SH-SY5Y (cell line): ENCODE data around the gene SLC2A4.

Experiments used
- GATA2 ChIP-seq: IDR thresholded peaks from 2 replicates; pipeline ENCODE4 v1.6.1; 2011; ENCODE audit warnings: mild to moderate bottlenecking, low read depth, low read length
- GATA3 ChIP-seq: IDR thresholded peaks from 2 replicates; pipeline ENCODE4 v1.6.1; 2011; ENCODE audit warnings: low read depth, mild to moderate bottlenecking, low read length, moderate library complexity

Gene SLC2A4

DNA sequence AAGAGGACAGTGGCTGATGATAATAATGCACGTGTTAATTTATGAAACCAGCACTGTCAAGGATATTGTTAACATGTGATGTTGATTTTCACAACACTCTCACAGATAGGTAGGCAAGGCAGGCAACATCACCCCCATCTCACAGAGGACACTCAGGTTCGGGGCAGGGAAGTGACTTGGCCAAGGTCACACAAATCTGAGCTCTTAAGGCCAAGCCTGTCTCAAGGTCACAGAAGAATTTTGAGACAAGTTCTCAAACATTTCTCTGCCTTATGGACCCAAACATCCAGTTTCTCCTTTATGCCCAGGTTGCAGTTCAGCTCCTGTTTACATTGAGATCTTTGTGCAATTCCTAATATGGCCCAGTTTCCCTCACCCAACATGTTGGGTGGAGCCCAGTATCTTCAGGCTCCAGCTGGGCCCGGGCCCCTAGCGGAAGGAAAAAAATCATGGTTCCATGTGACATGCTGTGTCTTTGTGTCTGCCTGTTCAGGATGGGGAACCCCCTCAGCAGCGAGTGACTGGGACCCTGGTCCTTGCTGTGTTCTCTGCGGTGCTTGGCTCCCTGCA, 1.3 kb downstream of the SLC2A4 start:
- TF ChIP-seq GATA2: no peak
- no peak for TF ChIP-seq GATA3

DNA sequence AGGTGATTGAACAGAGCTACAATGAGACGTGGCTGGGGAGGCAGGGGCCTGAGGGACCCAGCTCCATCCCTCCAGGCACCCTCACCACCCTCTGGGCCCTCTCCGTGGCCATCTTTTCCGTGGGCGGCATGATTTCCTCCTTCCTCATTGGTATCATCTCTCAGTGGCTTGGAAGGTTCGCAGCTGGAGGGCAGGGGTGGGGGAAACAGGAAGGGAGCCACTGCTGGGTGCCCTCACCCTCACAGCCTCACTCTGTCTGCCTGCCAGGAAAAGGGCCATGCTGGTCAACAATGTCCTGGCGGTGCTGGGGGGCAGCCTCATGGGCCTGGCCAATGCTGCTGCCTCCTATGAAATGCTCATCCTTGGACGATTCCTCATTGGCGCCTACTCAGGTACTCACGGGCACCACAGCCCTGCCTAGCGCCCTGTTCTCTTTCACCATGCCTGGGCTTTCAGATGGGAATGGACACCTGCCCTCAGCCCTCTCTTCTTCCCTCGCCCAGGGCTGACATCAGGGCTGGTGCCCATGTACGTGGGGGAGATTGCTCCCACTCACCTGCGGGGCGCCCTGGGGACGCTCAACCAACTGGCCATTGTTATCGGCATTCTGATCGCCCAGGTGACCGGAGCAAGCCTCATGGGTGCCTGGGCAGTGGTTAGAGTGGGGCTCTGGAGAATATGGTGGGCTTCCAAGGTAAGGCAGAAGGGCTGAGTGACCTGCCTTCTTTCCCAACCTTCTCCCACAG, 2.1 kb downstream of the SLC2A4 start:
- TF ChIP-seq GATA3: no peak
- no peak for TF ChIP-seq GATA2

- TF ChIP-seq GATA3 (no peak), GATA2 (no peak)
Observed at GRCh38 chr17:7284911-7285310, 3.4 kb downstream of the SLC2A4 start.

DNA sequence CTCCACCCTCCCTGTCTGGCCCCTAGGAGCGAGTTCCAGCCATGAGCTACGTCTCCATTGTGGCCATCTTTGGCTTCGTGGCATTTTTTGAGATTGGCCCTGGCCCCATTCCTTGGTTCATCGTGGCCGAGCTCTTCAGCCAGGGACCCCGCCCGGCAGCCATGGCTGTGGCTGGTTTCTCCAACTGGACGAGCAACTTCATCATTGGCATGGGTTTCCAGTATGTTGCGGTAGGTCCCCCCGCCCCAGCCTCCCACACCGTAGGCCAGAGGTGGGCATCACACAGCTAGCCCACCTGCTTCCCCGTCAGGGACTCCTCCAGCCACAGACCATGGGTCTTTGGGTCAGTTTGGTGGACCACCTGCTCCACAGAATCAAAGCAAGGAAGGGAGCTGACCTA, 4.2 kb downstream of the SLC2A4 start:
- no peak for TF ChIP-seq GATA2
- no peak for TF ChIP-seq GATA3

- no peak for TF ChIP-seq GATA2
- TF ChIP-seq GATA3: no peak
Observed at GRCh38 chr17:7289256-7290032, 7.9 kb downstream of the SLC2A4 start.

DNA sequence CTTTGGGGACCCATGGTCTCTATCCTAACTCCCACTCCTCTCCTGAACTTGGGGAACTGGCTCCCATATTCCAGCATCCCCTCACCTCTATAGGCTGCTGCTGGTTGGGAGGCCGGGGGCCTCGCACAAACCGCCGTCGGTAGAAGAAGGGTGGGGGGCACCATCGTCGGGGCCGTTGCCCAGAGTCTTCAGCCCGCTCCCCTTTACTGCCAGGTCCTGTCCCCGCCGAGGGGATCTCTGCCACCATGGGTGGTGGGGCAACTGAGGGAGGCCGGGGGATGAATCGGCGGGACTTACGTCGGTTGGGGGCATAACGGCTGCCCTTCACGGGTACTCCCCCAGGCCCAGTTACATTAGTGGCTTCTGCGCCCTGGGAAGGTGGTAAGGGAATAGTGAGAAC, 8.6 kb downstream of the SLC2A4 start:
- TF ChIP-seq GATA3 (no peak), GATA2 (no peak)

DNA sequence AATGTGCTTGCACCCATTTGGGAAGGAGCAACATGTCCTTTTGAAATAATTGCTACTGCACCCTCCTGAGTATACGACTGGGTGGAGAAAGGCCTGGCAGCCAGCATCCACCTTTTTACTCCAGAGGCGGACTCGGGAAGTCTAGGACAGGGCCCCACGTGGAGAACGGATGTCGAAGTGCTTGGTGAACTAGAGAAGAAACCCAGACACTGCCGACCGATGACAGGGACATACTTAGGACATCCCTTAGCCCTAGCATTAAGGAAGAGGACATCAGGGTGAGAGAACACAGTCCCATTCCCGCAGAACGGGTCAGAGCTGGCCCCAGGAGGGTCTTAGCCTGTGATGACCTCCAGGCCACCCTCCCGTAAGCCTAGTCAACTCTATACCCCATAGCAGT, 9.2 kb downstream of the SLC2A4 start:
- TF ChIP-seq GATA2: no peak
- no peak for TF ChIP-seq GATA3

DNA sequence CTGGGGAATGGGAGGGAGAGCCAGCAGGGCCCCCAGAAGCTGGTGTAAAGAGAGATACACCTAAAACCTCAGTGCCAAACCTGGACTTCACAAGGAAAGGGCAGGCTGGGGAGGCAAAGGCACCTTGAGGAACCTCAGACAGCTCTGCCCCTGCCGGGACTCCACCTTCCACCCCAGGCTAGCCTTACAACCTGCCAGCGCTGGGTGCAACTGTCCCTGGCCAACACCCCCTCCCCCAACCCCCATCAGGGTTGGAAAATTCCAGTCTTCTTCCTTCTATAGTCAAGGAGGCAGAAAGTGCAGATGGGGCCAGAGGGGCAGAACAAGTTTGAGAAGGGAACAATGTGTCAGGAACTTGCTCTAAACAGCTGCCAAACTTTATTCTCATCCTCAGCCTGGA, 10.7 kb downstream of the SLC2A4 start:
- TF ChIP-seq GATA2 (no peak), GATA3 (no peak)

DNA sequence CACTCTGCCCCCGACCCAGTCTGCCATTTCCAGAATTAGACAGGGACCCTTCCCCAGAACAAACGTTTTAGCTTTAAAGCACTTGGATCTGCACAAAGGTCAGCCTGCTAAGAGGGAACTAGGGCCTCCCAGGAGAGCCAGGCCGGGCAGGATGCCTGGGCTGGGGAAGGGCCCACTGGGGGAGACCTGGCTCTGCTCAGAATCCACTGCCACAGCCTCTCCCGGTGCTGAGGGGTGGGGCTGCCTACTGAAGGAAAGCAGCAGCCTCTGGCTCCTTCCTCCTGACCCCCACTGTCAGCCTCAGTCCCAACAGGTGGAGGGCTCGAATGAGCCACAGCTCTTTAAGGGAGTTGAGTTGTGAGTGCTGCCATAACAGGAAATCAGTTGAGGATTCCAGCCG, 11.2 kb downstream of the SLC2A4 start:
- TF ChIP-seq GATA3: no peak

- TF ChIP-seq GATA2: no peak
- TF ChIP-seq GATA3: no peak
Observed at GRCh38 chr17:7293159-7293558, 11.6 kb downstream of the SLC2A4 start.

- TF ChIP-seq GATA3 (no peak), GATA2 (no peak)
Observed at GRCh38 chr17:7293816-7294613, 12.5 kb downstream of the SLC2A4 start.

DNA sequence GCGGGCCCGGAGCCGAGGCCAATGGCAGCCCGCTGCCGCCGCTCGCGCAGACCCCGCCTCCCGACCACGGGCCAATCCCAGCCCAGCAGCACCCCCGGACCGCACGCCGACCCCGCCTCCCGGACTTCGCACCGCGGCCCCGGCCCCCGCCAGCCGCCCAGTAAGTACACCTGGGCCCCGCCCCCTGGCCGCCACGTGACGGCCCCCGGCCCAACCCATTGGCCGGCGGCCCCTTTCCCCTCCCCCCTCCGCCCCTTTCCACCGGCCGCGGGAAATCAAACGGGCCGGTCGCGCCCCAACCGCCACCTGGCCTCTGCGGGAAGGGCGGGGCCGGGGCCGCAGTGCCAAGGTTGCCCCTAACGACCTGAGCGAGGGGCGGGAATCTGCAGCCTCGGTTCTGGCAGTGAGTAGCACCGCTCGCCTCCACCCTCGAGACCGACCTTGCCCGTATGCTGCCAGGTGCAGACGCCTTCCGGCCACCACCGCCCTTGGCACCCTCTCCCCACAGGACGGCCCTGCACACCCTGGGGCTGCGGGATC, 13.2 kb downstream of the SLC2A4 start, which contains the start of gene YBX2:
Gene YBX2 (minus strand): TSS at position 26 of the 540 bp plus-strand sequence. CDS start 139 bp downstream, outside the sequence.
- no peak for TF ChIP-seq GATA3
- no peak for TF ChIP-seq GATA2

DNA sequence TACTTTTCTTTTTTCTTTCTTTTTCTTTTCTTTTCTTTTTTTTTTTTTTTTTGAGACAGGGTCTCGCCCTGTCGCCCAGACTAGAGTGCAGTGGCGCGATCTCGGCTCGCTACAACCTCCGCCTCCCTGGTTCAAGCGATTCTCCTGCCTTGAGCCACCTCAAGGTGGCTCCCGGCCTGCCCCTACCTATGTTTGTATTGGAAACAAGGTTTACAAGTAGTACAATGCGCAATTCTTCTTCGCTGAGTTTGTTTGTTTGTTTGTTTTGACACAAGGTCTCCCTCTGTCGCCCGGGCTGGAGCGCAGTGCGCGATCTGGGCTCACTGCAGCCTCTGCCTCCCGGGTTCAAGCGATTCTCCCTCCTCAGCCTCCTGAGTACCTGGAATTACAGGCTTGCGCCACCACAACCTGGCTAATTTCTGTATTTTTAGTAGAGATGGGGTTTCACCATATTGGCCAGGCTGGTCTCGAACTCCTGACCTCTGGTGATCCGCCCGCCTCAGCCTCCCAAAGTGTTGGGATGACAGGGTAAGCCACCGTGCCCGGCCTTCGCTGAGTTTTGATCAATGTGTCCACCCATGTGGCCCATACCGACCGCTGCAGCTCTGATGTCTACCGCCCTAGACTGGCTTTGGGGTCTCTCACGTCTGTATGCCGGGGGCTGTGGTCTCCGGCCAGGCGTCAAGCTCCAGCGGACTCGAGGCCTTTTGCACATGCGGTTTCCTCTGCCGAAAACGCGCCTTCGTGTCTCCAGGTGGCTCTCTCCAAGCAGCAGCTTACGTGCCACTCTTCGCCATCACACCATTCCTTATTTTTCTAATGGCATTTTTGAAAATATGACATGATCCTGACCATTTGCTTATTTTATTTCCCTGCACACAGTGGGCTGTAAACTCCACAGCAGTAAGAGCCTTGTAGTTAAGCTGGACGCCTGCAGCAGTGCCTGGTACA, 14.0 kb downstream of the SLC2A4 start:
- TF ChIP-seq GATA3 (no peak), GATA2 (no peak)
